Activated T-cell treated with anti-CD3 and anti-CD28 coated beads, Interleukin-2, amount 50 U/mL, for 24 hours (primary cell): Measurements from ENCODE around the gene ALOX5AP.
A peak's percentile ranks its signal among the peaks of the same experiment; 100 is the strongest.

ENCODE experiments used
- DNase-seq: peaks from one replicate; pipeline ENCODE4 v3.0.0-alpha.2; 2020
- H3K27ac Mint-ChIP-seq: 2 replicates; pipeline ENCODE4 v1.8.0; 2020; ENCODE audit warnings: mild to moderate bottlenecking, mixed read lengths
- H3K27me3 Mint-ChIP-seq: 2 replicates; pipeline ENCODE4 v1.8.0; 2020; ENCODE audit warnings: mixed read lengths
- H3K36me3 Mint-ChIP-seq: 2 replicates; pipeline ENCODE4 v1.8.0; 2020; ENCODE audit warnings: low read depth, mixed read lengths
- H3K4me1 Mint-ChIP-seq: 2 replicates; pipeline ENCODE4 v1.8.0; 2020; ENCODE audit warnings: low read depth, mixed read lengths
- H3K4me3 Mint-ChIP-seq: 2 replicates; pipeline ENCODE4 v1.8.0; 2020; ENCODE audit warnings: mild to moderate bottlenecking, moderate library complexity, mixed read lengths
- H3K9me3 Mint-ChIP-seq: 2 replicates; pipeline ENCODE4 v1.8.0; 2020; ENCODE audit warnings: mixed read lengths

The ALOX5AP gene

DNA sequence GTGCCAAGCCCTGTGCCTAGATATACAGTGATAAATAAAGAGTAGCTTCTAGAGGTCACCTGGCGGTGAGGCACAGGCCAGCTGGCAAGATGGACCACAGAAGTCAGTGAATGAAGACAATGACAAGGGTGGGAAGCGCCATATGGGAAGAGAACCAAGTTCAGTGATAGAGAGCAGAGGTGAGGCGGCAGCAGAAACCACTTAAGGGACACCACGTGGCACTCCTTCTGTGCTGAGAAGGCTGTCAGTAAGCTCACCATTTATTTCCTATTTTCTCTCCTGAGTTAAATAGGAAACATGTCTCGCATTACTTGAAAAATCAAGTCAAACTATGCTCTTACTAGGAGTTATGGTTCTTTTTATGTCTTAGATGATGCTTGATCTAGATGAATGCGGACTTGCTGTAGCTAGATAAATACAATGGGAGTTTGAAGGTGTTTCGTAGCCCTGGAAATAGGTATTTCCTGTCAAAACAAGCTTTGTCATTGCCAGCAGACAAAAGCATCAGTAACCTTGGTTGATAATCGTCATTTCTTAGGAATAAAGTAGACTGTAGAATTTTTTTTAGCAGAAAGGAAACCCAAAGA lies 17.8 kb downstream of the ALOX5AP start:
- Mint-ChIP-seq H3K36me3 (peaks cover 44% of the 10 kb centered on the region), H3K9me3 (no peaks in the 10 kb centered on the region), H3K4me1 (peaks cover 33% of the 10 kb centered on the region), H3K27ac (no peak overlapping the region), H3K27me3 (no peaks in the 10 kb centered on the region), H3K4me3 (no peak overlapping the region)
- no peak for DNase-seq

DNA sequence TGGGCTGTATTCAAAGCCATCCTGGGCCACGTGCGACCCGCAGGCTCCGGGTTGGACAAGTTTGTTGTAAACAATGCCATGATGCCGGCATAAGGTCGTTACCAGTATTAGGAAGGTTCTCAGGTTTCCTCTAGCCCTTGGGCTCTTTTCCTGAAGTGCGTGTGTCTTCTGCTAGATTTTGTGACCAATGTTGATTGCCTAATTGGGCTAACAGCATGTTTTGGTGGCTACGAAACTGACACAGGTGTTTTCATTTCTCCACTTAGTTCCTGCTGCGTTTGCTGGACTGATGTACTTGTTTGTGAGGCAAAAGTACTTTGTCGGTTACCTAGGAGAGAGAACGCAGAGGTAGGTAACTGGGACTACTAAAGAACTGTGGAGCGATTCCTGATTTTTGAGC lies 20.3 kb downstream of the ALOX5AP start:
- no peak overlapping the region for H3K4me3 Mint-ChIP-seq
- H3K27me3 Mint-ChIP-seq: no peaks in the 10 kb centered on the region
- peaks cover 38% of the 10 kb centered on the region for H3K36me3 Mint-ChIP-seq
- no peak overlapping the region for H3K27ac Mint-ChIP-seq
- peaks cover 22% of the 10 kb centered on the region for H3K4me1 Mint-ChIP-seq
- no peaks in the 10 kb centered on the region for H3K9me3 Mint-ChIP-seq
- no peak for DNase-seq

DNA sequence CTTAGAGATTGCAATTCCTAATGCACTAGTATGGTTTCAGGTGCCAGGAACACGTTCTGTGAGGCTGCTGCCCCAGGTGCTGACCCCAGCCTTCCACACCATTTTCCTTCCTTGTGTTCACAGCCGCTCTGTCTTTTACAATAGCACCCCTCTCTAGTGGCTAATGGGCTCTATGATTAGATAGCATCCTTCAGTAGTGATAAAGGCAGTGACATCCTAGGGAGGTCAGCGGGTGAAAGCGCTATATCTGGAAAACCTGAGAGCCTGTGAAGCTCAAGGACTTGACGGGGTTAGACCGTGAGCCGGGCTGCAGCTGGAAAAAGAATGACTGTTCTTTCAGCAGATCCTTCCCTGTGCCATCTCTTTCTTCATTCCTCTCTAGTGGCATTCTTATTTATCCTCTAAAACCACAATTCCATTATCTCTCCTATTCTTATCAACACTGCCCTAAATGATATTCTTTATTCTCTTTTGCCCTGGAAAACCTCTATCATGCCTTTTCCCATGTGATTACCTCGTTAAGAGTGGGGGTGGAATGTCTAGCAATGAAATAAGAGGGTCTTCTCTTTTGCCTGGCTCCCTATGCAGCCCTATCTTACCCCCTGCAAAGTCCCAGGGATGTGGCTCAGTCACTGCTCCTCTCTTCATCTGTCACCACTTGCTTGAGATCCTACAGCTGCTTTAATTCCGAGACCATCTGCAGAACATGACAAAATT lies 21.8 kb downstream of the ALOX5AP start:
- H3K27me3 Mint-ChIP-seq: no peaks in the 10 kb centered on the region
- H3K36me3 Mint-ChIP-seq: peaks cover 33% of the 10 kb centered on the region
- H3K9me3 Mint-ChIP-seq: no peaks in the 10 kb centered on the region
- no peak for DNase-seq
- H3K27ac Mint-ChIP-seq: no peak overlapping the region
- peaks cover 11% of the 10 kb centered on the region for H3K4me1 Mint-ChIP-seq
- H3K4me3 Mint-ChIP-seq: no peak overlapping the region

DNA sequence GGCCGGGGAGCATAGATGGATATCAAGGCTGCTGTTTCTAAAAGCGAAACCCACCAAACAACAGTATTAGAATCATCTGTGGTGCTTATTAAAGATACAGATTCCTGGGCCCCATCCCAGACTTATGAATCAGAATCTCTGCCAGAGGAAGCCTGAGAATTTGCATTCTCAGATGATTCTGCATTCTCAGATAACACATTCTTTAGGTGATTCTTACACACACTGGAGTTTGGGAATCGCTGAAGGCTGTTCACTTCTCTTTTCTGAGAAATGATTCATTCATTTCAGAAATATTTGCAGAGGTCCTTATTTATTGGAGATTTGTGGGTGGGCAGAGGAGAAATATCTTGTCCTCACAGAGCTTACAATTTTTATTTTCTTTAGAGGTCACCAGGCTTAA lies 24.4 kb downstream of the ALOX5AP start:
- H3K27ac Mint-ChIP-seq: no peak overlapping the region
- H3K36me3 Mint-ChIP-seq: peaks cover 38% of the 10 kb centered on the region
- no peaks in the 10 kb centered on the region for H3K27me3 Mint-ChIP-seq
- H3K4me1 Mint-ChIP-seq: no peaks in the 10 kb centered on the region
- no peak overlapping the region for H3K4me3 Mint-ChIP-seq
- H3K9me3 Mint-ChIP-seq: no peaks in the 10 kb centered on the region
- DNase-seq: no peak

DNA sequence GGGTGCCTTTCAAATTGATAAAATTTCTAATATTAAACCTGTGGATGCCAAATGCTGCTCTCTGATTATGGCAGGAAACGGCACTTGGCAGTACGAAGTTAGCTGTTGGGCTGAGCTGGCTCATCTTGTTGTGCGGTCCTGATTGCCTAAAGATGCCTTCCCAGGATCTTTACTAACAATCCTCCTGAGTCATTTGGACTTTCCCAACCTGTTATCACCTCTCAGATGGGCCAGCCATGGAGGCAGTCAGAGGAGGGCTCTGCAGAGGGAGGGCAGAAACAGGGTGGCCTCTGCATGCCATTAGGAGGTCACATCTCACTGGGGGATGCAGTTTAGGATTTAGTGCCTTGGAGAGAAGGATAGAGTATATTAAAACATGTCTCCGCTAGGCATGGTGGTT lies 27.3 kb downstream of the ALOX5AP start:
- no peak overlapping the region for H3K27ac Mint-ChIP-seq
- peaks cover 11% of the 10 kb centered on the region for H3K4me1 Mint-ChIP-seq
- no peaks in the 10 kb centered on the region for H3K9me3 Mint-ChIP-seq
- no peaks in the 10 kb centered on the region for H3K27me3 Mint-ChIP-seq
- H3K36me3 Mint-ChIP-seq: peaks cover 42% of the 10 kb centered on the region
- no peak for DNase-seq
- H3K4me3 Mint-ChIP-seq: no peak overlapping the region

DNA sequence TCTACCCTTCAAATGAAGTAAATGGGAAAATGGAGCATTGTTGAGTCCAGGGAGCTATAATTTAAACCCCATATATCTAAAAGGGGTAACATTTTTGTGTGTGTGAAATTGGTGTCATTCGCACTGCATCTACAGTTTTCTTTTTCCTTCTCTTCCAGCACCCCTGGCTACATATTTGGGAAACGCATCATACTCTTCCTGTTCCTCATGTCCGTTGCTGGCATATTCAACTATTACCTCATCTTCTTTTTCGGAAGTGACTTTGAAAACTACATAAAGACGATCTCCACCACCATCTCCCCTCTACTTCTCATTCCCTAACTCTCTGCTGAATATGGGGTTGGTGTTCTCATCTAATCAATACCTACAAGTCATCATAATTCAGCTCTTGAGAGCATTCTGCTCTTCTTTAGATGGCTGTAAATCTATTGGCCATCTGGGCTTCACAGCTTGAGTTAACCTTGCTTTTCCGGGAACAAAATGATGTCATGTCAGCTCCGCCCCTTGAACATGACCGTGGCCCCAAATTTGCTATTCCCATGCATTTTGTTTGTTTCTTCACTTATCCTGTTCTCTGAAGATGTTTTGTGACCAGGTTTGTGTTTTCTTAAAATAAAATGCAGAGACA lies 28.6 kb downstream of the ALOX5AP start:
- H3K27me3 Mint-ChIP-seq: no peaks in the 10 kb centered on the region
- H3K36me3 Mint-ChIP-seq: peaks cover 38% of the 10 kb centered on the region
- H3K4me1 Mint-ChIP-seq: peaks cover 14% of the 10 kb centered on the region
- no peak for DNase-seq
- H3K4me3 Mint-ChIP-seq: no peak overlapping the region
- H3K27ac Mint-ChIP-seq: no peak overlapping the region
- H3K9me3 Mint-ChIP-seq: no peaks in the 10 kb centered on the region

DNA sequence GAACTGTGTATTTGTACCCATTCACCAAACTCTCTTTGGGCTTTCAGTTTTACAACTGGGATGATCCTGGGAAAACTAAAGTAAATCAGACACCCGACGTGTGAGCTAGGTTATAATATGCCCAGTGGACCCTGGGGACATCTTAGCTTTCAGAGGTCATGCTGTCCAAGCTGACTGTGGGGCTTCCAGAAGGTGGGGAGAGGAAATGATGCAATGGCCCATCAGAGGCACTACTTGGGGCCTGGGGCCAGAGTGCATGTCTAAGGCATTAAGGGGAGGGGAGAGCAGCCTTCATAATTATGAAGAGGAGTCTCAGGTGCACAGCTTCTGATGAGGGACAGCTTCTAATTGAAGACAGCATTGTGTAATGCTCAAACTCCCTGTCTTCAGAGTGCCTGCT lies 30.9 kb downstream of the ALOX5AP start:
- H3K9me3 Mint-ChIP-seq: no peaks in the 10 kb centered on the region
- no peak overlapping the region for H3K4me3 Mint-ChIP-seq
- H3K36me3 Mint-ChIP-seq: peaks cover 28% of the 10 kb centered on the region
- no peak overlapping the region for H3K27ac Mint-ChIP-seq
- H3K4me1 Mint-ChIP-seq: peaks cover 14% of the 10 kb centered on the region
- no peaks in the 10 kb centered on the region for H3K27me3 Mint-ChIP-seq
- no peak for DNase-seq

DNA sequence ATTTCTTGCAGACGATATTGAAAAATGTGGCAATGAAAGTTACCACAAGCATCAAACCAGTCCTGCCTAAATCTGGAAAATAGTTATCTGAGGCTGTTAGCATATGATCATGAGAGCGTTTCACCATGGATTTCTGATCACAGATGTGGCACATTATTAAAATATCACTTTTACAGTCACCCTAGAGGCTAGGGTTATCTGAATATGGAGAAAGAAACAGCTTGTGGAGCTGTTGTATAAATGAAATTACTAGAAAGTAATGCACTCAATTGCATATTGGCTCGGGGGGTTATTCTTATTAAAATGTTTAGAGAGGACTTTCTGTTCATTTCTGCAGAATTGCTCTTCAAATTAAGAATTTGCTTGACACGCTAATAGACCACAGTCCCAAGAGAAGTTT lies 35.6 kb downstream of the ALOX5AP start:
- Mint-ChIP-seq H3K4me1 (peaks cover 38% of the 10 kb centered on the region), H3K9me3 (no peaks in the 10 kb centered on the region), H3K4me3 (no peak overlapping the region), H3K27ac (no peak overlapping the region), H3K36me3 (peaks cover 1% of the 10 kb centered on the region), H3K27me3 (no peaks in the 10 kb centered on the region)
- no peak for DNase-seq

DNA sequence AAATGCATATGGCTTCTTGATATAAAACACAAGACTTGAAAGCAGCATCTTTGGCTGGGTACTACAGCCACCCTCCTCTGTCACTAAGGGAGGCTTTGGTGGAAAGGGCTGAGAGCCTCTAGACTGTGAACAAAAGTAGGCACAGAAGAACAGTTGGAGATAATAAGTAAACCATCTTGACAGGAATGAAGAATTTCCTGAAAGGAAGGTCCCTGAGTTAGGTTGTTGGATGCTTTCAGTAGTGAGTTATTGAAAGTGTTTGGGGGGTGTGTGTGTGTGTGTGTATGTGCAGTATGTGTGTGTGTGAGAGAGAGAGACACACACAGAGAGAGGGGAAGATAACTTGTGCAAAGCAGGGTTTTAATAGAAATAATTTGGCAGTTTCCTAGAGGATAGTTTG lies 38.2 kb downstream of the ALOX5AP start:
- peak overlapping the region; percentile 30 for H3K27ac Mint-ChIP-seq
- H3K27me3 Mint-ChIP-seq: no peaks in the 10 kb centered on the region
- H3K4me3 Mint-ChIP-seq: no peak overlapping the region

DNA sequence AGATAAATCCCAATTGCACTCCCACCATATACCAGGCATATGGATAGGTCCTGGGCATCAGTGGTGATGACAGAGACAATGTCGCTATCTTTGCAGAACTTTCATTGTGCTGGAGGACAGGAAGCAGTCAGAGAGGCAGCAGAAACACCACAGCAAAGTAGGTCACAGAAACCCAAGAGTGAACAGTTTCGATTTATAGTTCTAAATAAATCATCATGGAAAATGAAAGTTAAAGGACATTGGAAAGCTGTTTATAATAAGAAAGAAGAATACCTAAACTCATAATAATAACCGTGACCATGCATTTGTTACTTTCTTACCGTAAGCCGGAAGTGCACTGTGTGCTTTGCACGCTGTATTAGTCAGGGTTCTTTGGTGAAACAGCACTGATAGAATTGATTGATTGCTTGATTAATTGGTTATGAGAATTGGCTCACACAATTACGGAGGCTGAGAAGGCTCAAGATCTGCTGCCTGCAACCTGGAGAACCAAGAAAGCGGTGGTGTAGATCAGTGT lies 38.9 kb downstream of the ALOX5AP start:
- Mint-ChIP-seq H3K27me3 (no peaks in the 10 kb centered on the region), H3K4me3 (peak overlapping the region; percentile 5), H3K27ac (peak overlapping the region; percentile 30), H3K4me1 (peaks cover 27% of the 10 kb centered on the region), H3K36me3 (no peaks in the 10 kb centered on the region), H3K9me3 (no peaks in the 10 kb centered on the region)
- no peak for DNase-seq

More for the DNA sequence above, 38.2 kb downstream of the ALOX5AP start:
- no peaks in the 10 kb centered on the region for H3K36me3 Mint-ChIP-seq
- no peak for DNase-seq
- H3K9me3 Mint-ChIP-seq: no peaks in the 10 kb centered on the region
- H3K4me1 Mint-ChIP-seq: peaks cover 27% of the 10 kb centered on the region

DNA sequence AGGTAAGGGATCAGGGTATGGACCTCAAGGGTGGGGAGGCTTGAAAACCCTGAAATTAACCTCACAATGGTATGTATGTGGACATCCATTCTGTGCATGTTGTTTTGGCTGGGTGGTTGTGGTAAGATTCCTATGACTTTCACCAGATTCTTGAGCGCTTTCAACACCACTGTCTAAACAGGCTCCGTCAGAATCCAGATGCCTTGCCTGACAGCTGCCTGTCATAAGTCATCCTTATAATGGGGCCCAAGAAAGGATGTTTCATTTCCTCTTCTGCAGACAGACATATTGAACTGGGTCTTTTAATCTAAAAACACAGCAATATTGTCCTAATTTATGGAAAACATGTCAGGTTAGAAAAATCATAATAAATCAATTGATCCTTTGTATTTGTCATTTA lies 41.3 kb downstream of the ALOX5AP start:
- no peak overlapping the region for H3K27ac Mint-ChIP-seq

DNA sequence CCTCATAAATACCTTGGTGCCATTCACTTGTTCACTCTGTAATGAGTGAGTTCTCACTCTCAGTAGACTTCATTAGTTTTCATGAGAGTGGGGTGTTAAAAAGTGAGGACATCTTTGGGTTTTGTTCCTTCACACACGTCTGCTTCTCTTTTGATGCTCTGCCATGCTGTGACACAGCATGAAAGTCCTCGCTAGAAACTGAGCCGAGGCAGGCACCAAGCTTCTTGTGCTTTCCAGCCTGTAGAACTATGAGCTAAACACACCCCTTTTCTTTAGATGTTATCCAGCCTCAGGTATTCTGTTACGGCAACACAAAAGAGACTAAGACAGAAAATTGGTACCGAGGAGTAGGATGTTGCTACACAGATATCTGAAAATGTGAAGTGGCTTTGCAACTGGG lies 43.7 kb downstream of the ALOX5AP start:
- no peaks in the 10 kb centered on the region for H3K27me3 Mint-ChIP-seq
- no peak for DNase-seq
- H3K36me3 Mint-ChIP-seq: peaks cover 2% of the 10 kb centered on the region
- H3K9me3 Mint-ChIP-seq: peaks cover 6% of the 10 kb centered on the region
- no peak overlapping the region for H3K27ac Mint-ChIP-seq
- H3K4me3 Mint-ChIP-seq: no peak overlapping the region
- peaks cover 18% of the 10 kb centered on the region for H3K4me1 Mint-ChIP-seq

More for the DNA sequence above, 41.3 kb downstream of the ALOX5AP start:
- no peak for DNase-seq
- peaks cover 6% of the 10 kb centered on the region for H3K9me3 Mint-ChIP-seq
- peaks cover 2% of the 10 kb centered on the region for H3K36me3 Mint-ChIP-seq
- H3K4me3 Mint-ChIP-seq: no peak overlapping the region
- no peaks in the 10 kb centered on the region for H3K27me3 Mint-ChIP-seq
- H3K4me1 Mint-ChIP-seq: peaks cover 27% of the 10 kb centered on the region

DNA sequence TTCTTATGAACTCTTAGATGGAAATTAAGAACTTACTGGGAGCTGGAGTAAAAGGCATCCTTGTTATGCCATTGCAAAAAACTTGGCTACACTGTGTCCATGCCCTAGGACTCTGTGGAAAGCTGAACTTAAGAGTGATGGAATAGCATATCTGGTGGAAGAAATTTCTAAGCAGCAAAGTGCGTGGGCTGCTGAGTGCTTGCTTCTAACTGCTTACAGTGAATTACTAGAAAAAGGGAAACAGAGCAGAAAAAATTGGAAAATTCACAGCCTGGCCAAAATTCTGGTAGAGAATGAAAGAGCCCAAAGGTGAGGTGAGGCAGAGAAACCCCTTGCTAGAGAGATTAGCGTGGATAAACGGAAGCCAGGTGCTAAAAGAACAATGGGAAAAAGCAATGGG lies 44.3 kb downstream of the ALOX5AP start:
- Mint-ChIP-seq H3K4me1 (peaks cover 12% of the 10 kb centered on the region), H3K36me3 (peaks cover 2% of the 10 kb centered on the region), H3K9me3 (peaks cover 6% of the 10 kb centered on the region), H3K27me3 (no peaks in the 10 kb centered on the region), H3K27ac (no peak overlapping the region), H3K4me3 (no peak overlapping the region)
- DNase-seq: no peak

DNA sequence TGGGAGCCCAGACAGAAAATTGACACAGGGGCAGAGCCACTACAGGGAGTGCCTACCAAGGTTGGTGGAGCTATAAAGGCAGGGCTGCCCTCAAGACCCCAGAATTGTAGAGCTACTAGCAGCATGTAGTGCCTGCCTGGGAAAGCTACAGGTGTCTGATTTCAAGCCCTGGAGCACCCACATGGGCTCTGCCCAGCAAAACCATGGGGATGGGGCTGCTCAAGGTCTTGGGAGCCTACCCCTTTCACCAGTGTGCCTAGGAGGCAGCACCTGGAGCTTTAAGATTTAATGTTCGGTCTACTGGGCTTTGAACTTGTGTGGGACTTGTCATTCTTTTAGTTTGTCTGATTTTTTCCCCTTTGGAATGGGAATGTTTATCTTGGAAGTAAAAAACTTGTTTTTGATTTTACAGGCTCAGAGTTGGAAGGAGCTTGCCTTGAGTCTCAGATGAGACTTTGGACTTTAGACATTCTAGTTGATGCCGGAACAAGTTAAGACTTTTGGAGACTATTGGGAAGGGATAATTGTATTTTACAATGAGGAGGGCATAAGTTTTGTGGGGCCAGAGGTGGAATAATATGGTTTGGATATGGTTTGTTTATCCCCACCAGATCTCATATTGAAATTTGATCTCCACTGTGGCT lies 45.1 kb downstream of the ALOX5AP start:
- Mint-ChIP-seq H3K4me1 (peaks cover 3% of the 10 kb centered on the region), H3K36me3 (peaks cover 2% of the 10 kb centered on the region), H3K4me3 (no peak overlapping the region), H3K9me3 (peaks cover 6% of the 10 kb centered on the region), H3K27ac (no peak overlapping the region), H3K27me3 (no peaks in the 10 kb centered on the region)
- no peak for DNase-seq
